ENCODE results near the gene EBLN1. TPM values are rescaled to one million over a fixed set of nuclear protein-coding genes. Genes with fewer than 3 reads are reported as not detected.

Gene EBLN1
- polyA plus RNA-seq, 2 of the 4 experiments (the other 2 are of a cell fraction), result not detected

Other genes starting within 250 kb of the EBLN1 start
- gene DNAJC1, start 214.3 kb downstream of the EBLN1 start, polyA plus RNA-seq (2011; rRNA removed), result 29.8 and 34.2 TPM in 2 replicates
- 17.6 to 19.3 TPM (median 19.2 TPM) in 3 replicates for gene DNAJC1, start 214.3 kb downstream of the EBLN1 start, polyA plus RNA-seq (2017; fragmentation: RNase III; extraction: RNeasy Plus Mini Kit Qiagen cat#74134 plus additional on column Dnase treatment)
- gene COMMD3, start 98.4 kb upstream of the EBLN1 start, polyA plus RNA-seq (2011; rRNA removed), result 70.2 and 70.8 TPM in 2 replicates
- 42.2 to 47.9 TPM (median 44.8 TPM) in 3 replicates for gene COMMD3, start 98.4 kb upstream of the EBLN1 start, polyA plus RNA-seq (2017; fragmentation: RNase III; extraction: RNeasy Plus Mini Kit Qiagen cat#74134 plus additional on column Dnase treatment)
- gene BMI1, start 103.1 kb upstream of the EBLN1 start, polyA plus RNA-seq (2011; rRNA removed), result 64.3 and 77.3 TPM in 2 replicates
- gene BMI1, start 103.1 kb upstream of the EBLN1 start, polyA plus RNA-seq (2017; fragmentation: RNase III; extraction: RNeasy Plus Mini Kit Qiagen cat#74134 plus additional on column Dnase treatment), result 40.7 to 50.9 TPM (median 44.4 TPM) in 3 replicates
- gene SPAG6, start 127.5 kb upstream of the EBLN1 start, polyA plus RNA-seq (2011; rRNA removed), result 0.04 TPM in 1 of 2 replicates, not detected in the other
- gene SPAG6, start 127.5 kb upstream of the EBLN1 start, polyA plus RNA-seq (2017; fragmentation: RNase III; extraction: RNeasy Plus Mini Kit Qiagen cat#74134 plus additional on column Dnase treatment), result 0.05 TPM in 1 of 3 replicates, not detected in the others

Measured in A549 (cell line).